SK-N-DZ (cell line): ENCODE measurements around the gene RGS11.
"Not testable (repeated sequence)": the region's sequence is repeated elsewhere in the genome, so short reads cannot be mapped to it uniquely, and the experiment has no call there.

Experiments used
- DNase-seq: peaks from one replicate; pipeline ENCODE4 v3.0.0-alpha.2; 2015; ENCODE audit warnings: low spot score

The RGS11 gene

DNA sequence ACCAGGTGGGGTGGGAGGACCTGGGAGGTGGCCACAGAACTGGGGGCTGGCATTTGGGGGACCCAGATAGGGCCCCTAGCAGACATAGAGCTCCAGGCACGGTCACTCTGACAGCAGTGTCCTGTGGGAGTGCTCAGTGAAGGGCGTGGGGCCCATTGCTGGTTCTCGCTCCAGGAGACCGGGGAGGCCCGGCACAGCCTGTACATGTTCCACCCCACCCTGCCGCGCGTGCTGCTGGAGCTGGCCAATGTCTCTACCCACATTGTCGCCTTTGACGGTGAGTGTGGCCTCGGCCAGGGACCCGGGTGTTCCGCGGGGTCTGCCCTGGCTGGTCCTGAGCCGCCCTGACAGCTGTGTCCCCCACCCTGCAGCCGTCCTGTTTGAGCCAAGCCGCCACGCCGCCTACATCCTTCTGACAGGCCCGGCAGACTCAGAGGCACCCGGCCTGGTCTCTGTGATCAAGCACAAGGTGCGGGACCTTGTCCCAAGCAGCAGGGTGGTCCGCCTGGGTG, 11.2 kb downstream of the RGS11 start:
- DNase-seq: no peak

- DNase-seq: no peak
Observed at GRCh38 chr16:263944-264343, 11.8 kb downstream of the RGS11 start.

- DNase-seq: no peak
Observed at GRCh38 chr16:263182-263774, 12.5 kb downstream of the RGS11 start.

GRCh38 chr16:262121-262745, 13.5 kb downstream of the RGS11 start:
- DNase-seq: no peak

- DNase-seq: no peak
Observed at GRCh38 chr16:261031-261691, 14.6 kb downstream of the RGS11 start.

- no peak for DNase-seq
Observed at GRCh38 chr16:260326-260725, 15.4 kb downstream of the RGS11 start.

- no peak for DNase-seq
Observed at GRCh38 chr16:259814-260253, 15.9 kb downstream of the RGS11 start.

- DNase-seq: no peak
Observed at GRCh38 chr16:259226-259625, 16.5 kb downstream of the RGS11 start.

DNA sequence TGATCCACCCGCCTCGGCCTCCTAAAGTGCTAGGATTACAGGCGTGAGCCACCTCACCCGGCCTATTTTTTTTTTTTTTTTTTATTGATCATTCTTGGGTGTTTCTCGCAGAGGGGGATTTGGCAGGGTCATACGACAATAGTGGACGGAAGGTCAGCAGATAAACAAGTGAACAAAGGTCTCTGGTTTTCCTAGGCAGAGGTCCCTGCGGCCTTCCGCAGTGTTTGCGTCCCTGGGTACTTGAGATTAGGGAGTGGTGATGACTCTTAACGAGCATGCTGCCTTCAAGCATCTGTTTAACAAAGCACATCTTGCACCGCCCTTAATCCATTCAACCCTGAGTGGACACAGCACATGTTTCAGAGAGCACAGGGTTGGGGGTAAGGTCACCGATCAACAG, 17.7 kb downstream of the RGS11 start:
- DNase-seq: not testable (repeated sequence)

- no peak for DNase-seq
Observed at GRCh38 chr16:255183-255582, 20.6 kb downstream of the RGS11 start.

DNA sequence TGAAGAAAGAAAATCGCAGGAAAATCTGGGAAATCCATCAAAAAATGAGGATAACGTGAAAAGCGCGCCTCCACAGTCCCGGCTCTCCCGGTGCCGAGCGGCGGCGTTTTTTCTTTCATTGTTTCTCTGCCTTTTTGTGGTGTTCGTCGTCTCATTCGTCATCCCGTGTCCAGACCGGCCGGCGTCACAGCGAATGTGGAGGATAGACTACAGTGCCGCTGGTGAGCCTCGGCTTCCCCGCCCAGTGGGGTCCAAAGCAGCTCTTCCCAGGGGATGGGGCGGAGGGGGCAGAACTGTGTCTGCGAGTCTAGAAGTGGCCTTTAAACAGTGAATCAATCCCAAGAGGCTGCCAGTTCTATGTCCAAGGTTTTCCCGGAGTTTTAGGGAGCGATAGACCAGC, 21.3 kb downstream of the RGS11 start:
- no peak for DNase-seq

GRCh38 chr16:253833-254232, 21.9 kb downstream of the RGS11 start:
- no peak for DNase-seq

GRCh38 chr16:252366-253337, 23.1 kb downstream of the RGS11 start:
- DNase-seq: no peak

DNA sequence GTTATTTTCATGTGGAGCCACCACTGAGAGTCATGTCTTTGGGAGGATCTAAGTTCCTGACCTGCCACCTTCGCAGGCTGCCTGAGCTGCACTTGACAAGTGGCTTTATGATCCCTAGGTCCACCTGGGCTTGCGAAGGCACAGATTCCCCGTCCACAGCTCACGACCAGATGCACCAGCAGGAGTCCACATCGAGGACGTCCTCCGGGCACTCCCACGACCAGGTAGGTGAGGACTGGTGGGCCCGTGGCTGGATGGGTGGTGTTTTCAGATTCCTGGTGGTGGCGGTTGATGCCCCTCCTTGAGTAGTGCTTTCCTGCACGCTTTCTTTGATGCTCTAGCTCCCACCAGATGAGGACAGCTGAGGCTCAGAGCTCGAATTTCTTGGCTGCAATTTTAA, 26.3 kb downstream of the RGS11 start:
- no peak for DNase-seq

DNA sequence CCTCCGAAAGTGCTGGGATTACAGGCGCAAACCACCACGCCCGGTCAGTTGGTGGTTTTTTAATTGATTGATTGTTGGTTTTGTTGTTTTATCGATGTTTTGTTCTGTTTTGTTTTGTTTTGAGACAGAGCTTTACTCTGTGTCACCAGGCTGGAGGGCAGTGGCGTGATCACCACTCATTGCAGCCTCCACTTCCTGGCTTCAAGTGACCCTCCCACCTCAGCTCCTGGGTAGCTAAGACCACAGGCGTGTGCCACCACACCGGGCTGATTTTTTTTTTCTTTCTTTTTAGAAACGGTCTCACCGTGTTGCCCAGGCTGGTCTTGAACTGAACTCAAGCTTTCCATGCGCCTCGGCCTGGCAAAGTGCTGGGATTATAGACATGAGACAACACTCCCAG, 28.7 kb downstream of the RGS11 start:
- DNase-seq: no peak

DNA sequence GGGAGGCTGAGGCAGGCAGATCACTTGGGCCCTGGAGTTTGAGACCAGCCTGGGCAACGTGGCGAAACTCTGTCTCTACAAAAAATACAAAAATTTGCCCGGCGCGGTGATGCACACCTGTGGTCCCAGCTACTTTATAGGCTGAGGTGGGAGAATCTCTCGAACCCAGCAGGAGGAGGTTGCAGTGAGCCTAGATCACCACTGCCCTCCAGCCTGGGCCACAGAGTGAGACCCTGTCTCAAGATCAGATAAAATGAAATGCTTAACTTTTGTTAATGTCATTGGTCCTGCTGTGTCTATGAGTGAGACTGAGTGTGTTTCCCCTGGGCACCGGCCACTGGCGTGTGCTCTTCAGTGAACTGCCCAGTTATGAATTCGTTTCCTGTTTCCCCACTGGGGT, 30.6 kb downstream of the RGS11 start:
- no peak for DNase-seq

- no peak for DNase-seq
Observed at GRCh38 chr16:243348-243747, 32.4 kb downstream of the RGS11 start.

DNA sequence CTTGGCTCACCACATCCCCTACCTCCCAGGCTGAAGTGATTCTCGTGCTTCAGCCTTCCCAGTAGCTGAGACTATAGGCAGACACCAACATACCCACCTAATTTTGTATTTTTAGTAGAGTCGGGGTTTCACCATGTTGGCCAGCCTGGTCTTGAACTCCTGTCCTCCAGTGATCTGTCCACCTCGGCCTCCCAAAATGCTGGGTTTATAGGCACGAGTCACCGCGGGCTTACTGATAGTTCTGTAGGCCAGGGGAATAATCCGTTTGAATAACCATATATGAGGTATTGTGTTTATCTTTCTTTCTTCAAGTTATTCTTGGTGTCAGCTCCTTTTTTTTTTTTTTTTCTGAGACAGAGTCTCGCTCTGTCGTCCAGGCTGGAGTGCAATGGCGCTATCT, 33.5 kb downstream of the RGS11 start:
- DNase-seq: no peak

- DNase-seq: no peak
Observed at GRCh38 chr16:240559-240958, 35.2 kb downstream of the RGS11 start.

GRCh38 chr16:239948-240277, 35.8 kb downstream of the RGS11 start:
- no peak for DNase-seq

GRCh38 chr16:234468-235305, 41.1 kb downstream of the RGS11 start, which contains the start of gene FAM234A:
Gene FAM234A, plus strand, starts transcription at chr16:234821. Its CDS starts 19,593 bp downstream, at chr16:254414.
- peak; percentile 94 for DNase-seq
